Activated CD4-positive, CD25-positive, alpha-beta regulatory T cell treated with anti-CD3 and anti-CD28 coated beads, Interleukin-2, amount 50 U/mL, for 72 hours (primary cell): ENCODE results near the gene FAM184A.
A peak's percentile ranks its signal among the peaks of the same experiment; 100 is the strongest.
"Not testable (repeated sequence)": the region's sequence is repeated elsewhere in the genome, so short reads cannot be mapped to it uniquely, and the experiment has no call there.

Experiments used
- DNase-seq: peaks from one replicate; pipeline ENCODE4 v3.0.0; 2021

The FAM184A gene

GRCh38 chr6:119078376-119079282 is at the start of gene FAM184A:
Gene FAM184A (minus strand): TSS chr6:119078664. CDS start chr6:119078299, 365 bp downstream.
- DNase-seq = peak; percentile 81

GRCh38 chr6:119127627-119128026 is 49.2 kb upstream of the FAM184A start:
- no peak for DNase-seq

GRCh38 chr6:119126826-119127225 is 48.4 kb upstream of the FAM184A start:
- no peak for DNase-seq

- no peak for DNase-seq
Observed at GRCh38 chr6:119126140-119126539, 47.7 kb upstream of the FAM184A start.

- no peak for DNase-seq
Observed at GRCh38 chr6:119125576-119125975, 47.1 kb upstream of the FAM184A start.

- no peak for DNase-seq
Observed at GRCh38 chr6:119124079-119124824, 45.8 kb upstream of the FAM184A start.

- DNase-seq = no peak
Observed at GRCh38 chr6:119122336-119122735, 43.9 kb upstream of the FAM184A start.

GRCh38 chr6:119121367-119121766 is 42.9 kb upstream of the FAM184A start:
- DNase-seq = no peak

- DNase-seq = no peak
Observed at GRCh38 chr6:119119989-119120388, 41.5 kb upstream of the FAM184A start.

- DNase-seq = not testable (repeated sequence)
Observed at GRCh38 chr6:119119062-119119461, 40.6 kb upstream of the FAM184A start.

- DNase-seq = no peak
Observed at GRCh38 chr6:119116712-119117281, 38.3 kb upstream of the FAM184A start.

- no peak for DNase-seq
Observed at GRCh38 chr6:119113961-119114360, 35.5 kb upstream of the FAM184A start.

- DNase-seq = no peak
Observed at GRCh38 chr6:119112812-119113530, 34.5 kb upstream of the FAM184A start.

- no peak for DNase-seq
Observed at GRCh38 chr6:119110601-119111548, 32.4 kb upstream of the FAM184A start.

GRCh38 chr6:119109654-119110325 is 31.3 kb upstream of the FAM184A start:
- no peak for DNase-seq

- no peak for DNase-seq
Observed at GRCh38 chr6:119108076-119108475, 29.6 kb upstream of the FAM184A start.

GRCh38 chr6:119105282-119105681 is 26.8 kb upstream of the FAM184A start:
- DNase-seq = no peak

GRCh38 chr6:119102901-119103300 is 24.4 kb upstream of the FAM184A start:
- DNase-seq = no peak

- DNase-seq = no peak
Observed at GRCh38 chr6:119100115-119100514, 21.7 kb upstream of the FAM184A start.

GRCh38 chr6:119097815-119098361 is 19.4 kb upstream of the FAM184A start:
- not testable (repeated sequence) for DNase-seq
